SKM-1 (cell line): ENCODE measurements around the gene OSBPL5.

Experiments
- DNase-seq: peaks from one replicate; lab custom pipeline; 2025; ENCODE audit not compliant: unreplicated experiment; lab: John Stamatoyannopoulos, UW

The OSBPL5 gene

GRCh38 chr11:3165152-3165705 lies at the start of gene OSBPL5:
Gene OSBPL5 (minus strand): TSS chr11:3165310. CDS start chr11:3129148, 36,162 bp downstream.
- peak; percentile 27 for DNase-seq

GRCh38 chr11:3214420-3214699 lies 49.2 kb upstream of the OSBPL5 start:
- no peak for DNase-seq

DNA sequence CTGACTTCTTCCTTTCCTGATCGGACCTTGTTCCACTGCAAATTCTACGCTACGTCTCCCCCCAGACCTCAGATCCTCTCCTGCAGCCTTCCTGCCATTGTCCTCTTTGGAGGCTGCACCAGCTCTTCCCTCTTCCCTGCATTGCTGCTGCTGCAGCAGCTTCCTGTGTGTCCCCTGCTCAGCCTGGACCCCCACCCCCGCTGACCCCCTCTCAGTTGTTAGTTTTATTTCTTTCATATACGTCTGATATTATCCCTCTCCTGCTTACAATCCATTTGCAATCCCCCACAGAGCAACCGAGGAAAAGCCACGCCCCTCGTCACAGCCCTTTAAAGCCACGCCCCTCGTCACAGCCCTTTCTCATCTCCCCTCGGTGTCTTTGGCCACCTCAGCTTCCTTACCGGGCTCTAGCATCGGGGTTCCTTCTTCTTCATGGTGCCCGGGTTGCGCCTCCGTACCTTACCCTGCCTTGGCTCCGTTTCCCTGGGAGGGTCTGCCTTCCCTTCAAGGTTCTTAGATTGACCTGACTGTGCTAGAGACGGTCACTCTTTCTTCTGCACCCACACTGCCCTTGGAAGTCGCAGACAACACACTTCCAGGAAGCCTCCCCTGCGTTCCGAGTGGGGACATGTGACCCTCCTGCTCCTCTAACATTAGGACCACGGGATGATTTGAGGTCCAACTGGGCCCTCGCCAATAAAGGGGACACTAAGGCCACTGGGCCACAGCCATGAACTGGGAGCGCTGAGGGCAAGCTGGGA lies 48.7 kb upstream of the OSBPL5 start:
- DNase-seq = no peak

- DNase-seq = no peak
Measured at GRCh38 chr11:3208272-3208671, 43.2 kb upstream of the OSBPL5 start.

DNA sequence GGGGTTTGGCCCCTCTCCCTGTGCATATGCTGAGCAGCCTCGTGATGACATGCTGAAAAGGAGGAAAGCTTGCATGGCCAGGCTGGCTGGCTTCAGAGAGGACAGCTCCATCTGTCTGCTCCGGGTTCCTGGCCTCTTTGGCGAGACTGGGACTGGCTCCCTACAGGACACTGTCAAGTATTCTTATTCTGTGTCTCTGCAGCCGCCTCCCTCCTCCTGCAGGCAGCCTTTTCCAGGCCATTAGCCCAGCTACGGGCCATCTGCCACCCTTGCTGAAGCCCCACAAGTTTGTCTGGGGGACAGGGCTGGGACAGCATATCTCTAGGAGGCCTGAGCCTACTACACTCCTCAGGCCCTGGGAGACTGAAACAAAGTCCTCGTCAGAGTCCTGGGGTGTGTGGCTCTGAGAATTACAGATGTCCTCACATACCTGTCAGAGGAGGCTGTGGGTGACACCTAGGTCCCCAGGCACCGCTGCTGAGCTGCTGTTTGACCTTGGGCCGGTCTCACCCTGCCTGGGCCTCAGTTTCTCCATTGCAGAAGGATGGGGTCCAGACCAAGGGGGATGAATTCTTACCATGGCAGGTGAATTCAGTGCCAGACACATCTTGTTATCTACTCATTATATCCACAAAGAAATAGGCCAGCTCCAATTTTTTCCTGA lies 42.5 kb upstream of the OSBPL5 start:
- DNase-seq = no peak

- DNase-seq = no peak
Measured at GRCh38 chr11:3206922-3207204, 41.8 kb upstream of the OSBPL5 start.

GRCh38 chr11:3206156-3206921 lies 41.2 kb upstream of the OSBPL5 start:
- no peak for DNase-seq

DNA sequence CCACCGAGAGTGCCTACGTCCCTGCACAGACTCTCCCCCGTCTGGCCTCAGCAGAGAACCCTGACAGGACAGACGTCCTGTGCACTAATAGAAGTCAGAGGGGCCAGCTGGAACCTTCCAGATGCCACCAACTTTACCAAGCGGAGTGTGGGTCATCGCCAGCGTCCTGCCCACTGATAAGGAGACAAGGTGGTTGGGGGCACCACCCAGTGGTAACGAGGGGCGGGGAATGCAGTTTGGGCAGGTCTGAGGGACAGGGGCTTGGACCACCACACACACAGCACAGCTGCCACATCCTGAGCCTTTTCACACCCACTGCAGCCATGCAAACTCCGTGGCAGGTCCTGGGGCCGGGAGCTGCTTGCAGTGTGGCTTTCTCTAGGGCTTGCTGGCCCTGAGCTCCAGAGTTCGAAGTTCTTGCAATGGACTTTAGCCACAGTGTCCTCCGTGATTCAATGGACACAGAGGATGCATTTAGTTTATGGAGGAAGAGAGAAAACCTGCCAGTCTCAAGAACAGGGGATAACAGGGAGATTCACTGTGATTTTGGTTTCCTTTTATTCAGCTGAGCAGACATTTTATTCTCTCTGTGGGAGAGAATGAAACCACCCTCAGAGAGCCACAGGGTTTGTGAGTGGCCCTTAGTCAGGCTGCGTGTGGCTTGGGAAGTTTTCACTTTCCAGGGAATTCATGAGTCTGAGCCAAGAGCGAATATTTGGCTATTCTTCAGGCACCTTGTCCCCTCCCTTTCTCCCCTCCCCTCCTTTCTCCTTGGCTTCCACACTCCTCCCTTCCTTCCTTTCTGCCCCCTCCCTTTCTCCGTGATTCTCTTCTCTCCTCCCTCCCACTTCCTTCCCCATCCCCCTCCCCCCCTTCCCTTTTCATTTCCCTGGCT lies 40.4 kb upstream of the OSBPL5 start:
- DNase-seq = no peak

- no peak for DNase-seq
Measured at GRCh38 chr11:3204141-3205015, 39.3 kb upstream of the OSBPL5 start.

DNA sequence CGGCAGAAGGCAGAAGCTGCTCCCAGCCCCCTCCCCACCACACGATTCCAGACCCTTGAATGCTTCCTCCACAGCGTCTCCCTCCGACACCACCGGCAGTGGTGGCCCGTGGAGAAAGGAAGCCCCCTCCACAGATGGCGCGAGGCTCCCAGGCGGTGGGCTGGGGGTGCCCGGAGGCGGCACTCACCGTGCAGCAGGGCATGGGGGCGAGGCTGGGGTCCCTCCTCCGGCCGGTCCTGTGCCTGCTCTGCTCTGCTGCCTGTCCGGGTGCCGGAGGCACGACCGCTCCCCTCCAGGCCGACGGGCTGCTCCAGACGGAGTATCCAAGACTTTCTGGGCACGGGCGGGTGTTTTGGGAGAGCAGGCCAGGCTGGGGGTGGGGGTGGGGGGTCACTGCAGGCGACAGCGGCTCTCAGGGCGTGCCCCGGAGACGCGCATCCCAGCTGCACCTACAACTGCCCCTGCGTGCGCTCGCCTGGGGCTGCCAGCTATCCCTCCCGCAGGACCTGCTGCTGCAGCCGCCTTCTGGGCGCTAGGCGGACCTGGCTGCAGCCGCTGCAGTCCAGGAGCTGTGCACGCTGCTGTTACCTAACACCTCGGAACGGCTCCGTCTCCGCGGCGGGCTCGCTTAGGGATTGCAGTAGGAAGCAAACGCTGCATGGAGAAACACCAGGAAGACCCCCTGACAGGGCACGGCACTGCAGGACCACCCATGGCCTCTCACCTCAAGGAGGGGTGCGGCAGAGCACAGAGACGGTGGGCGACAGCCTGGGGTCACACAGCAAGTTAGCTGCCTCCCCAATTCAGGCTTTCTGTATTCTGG lies 38.3 kb upstream of the OSBPL5 start:
- DNase-seq = no peak

DNA sequence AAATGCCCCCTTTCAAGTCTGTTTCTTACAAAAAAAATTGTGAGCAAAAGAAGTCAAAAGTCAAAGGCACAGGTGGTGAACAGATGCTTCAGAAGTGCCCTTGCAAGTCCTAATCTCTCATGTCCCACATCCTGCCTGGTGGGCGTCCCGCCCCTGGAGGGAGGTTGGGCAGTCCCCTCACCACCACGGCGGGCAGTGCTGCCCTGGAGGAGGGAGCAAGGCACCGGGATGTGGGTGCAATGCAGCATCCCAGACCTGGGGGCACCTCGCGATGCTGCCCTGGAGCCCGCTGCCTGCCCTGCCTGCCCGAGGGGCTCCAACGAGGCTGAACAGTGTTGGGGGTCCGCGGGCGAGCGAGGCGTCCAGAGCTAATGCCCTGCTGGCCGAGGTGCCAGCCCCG lies 37.6 kb upstream of the OSBPL5 start:
- DNase-seq = no peak

DNA sequence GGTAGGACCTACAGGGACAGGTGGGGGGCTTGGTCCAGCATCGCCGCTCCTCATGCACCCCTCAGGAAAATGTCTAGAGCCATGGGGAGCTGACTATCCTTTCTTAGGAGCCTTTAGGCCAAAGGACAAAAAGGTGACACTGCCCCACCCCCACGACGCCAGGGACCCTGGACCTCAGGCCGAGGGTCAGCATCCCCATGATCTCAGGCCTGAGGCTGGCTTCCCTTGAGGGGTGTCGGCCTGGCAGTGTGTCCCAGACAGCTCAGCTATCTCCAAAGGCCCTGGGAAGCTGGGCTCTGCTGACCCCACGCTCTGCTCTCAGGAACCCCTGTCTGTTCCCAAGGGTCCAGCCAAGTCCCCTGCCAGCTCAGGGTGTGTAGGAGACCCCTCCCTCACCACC lies 37.2 kb upstream of the OSBPL5 start:
- no peak for DNase-seq

GRCh38 chr11:3201677-3202181 lies 36.6 kb upstream of the OSBPL5 start:
- DNase-seq = no peak

DNA sequence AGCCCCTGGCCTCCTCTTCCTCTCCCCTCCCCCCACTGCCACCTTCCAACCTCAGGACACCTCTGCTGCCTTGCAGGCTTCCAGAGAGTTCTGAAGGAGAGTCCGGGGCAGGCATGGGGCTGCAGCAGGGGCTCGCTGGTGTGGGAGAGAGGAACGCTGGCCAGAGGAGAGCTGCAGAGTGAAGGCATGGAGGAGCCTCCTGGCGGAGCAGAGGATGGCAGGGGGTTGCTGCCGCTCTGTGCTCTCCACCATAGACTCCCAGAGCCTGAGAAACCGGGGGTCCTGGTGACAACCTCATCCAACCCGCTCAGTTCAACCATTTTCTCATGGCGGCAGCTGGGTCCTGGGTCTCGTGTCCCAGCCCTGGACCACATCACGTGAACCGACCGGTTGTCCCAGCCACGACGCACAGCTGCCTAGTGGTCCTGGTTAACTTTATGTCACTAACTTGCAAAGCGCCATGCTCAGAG lies 36.0 kb upstream of the OSBPL5 start:
- no peak for DNase-seq

- DNase-seq = no peak
Measured at GRCh38 chr11:3200388-3201111, 35.4 kb upstream of the OSBPL5 start.

DNA sequence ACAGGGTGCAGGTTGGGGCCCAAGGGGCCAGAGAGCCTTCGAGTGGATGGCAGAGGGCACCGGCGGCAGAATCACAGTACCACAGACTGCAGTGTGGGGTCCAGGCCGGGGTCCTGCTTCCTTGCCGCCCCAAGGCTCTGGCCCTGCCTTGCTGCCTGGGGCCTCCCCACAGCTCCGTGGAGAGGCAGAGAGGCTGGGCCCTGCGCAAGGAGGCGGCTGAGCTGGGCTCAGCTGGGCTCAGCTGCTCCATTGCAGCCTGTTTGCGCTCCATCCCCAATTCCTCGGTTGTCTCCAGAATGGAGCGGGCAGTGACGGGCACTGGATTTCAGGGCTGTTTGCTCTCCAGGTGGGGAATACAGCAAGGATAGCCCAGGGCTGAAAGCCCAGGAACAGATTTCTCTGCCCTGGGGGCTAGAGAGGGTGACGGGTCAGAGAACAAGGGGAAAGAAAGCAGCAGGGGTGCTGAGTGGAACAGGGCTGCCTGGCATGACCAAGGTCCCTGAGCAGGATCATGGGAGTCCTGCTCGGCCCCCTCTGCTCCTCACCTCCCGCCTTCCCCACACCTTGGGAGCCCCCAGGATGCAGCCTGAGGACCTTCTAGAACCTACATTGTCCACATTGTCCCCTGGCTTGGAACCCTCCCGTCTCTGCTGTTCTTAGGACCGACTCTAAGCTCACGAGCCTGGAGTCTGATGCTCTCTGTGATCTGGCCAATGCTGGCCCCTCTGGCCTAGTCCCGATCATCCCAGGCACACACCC lies 34.6 kb upstream of the OSBPL5 start:
- DNase-seq = no peak

DNA sequence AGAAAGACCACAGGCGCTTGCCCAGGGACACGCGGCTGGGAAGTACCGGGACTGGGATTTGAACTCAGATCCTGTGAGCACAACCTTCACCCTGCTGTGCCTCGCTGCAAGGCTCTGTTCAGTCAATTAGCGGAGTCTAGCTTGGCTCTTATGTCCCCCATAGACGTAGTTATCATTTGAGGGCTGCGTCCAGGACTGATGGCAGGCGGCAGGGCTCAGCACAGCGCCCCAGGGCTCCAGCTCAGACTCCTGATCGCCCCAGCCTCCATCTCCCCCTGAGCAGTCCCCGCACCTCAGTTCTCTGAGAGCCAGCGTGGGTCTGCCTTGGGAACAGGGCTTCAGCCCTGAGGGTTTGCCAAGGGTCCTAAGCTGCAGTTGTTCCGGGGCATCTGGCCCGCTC lies 33.7 kb upstream of the OSBPL5 start:
- no peak for DNase-seq
